Measurements from ENCODE around the gene BACE1.
A peak's percentile ranks its signal among the peaks of the same experiment; 100 is the strongest.

The BACE1 gene

DNA sequence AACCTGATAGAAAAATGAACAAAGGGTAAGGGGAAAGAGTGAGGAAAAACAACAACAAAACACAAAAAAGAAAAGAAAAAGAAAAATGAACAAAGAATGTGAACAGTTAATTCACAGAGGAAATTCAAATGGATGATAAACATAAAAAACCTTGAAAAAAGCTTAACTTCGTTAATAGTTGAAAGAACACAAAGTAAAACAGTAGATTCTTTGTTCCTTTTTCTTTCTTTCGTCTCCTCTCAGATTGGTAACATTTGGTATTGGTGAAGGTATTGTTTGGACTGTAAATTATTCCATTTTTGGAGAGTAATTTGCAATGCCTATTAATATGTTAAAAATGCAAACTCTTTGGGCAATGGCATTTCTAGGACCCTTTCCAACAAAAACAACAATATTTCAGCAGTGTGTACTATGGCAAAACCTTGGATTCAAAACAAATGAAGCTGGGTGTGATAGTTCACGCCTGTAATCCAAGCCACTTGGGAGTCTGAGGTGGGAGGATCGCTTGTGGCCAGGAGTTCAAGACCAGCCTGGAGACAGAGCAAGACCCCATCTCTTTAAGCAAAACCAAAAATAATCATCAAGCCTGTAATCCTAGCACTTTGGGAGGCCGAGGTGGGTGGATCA is 3.3 kb upstream of the BACE1 start:
- no peak overlapping the region for H2AFZ ChIP-seq (ENCODE audit: low read depth, low read length)
- no peaks in the 10 kb centered on the region for H3K36me3 ChIP-seq (replicated peaks; ENCODE audit: low read depth, low read length)
- TF ChIP-seq EZH2phosphoT487 (IDR thresholded peaks at IDR 0.05; ENCODE audit: low read depth): no peak
- TF ChIP-seq, protein P1, sequence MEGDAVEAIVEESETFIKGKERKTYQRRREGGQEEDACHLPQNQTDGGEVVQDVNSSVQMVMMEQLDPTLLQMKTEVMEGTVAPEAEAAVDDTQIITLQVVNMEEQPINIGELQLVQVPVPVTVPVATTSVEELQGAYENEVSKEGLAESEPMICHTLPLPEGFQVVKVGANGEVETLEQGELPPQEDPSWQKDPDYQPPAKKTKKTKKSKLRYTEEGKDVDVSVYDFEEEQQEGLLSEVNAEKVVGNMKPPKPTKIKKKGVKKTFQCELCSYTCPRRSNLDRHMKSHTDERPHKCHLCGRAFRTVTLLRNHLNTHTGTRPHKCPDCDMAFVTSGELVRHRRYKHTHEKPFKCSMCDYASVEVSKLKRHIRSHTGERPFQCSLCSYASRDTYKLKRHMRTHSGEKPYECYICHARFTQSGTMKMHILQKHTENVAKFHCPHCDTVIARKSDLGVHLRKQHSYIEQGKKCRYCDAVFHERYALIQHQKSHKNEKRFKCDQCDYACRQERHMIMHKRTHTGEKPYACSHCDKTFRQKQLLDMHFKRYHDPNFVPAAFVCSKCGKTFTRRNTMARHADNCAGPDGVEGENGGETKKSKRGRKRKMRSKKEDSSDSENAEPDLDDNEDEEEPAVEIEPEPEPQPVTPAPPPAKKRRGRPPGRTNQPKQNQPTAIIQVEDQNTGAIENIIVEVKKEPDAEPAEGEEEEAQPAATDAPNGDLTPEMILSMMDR (IDR thresholded peaks at IDR 0.05; ENCODE audit: low read depth, low read length): no peak
- H3K4me2 ChIP-seq (ENCODE audit: low read length): no peak overlapping the region
- H3K4me3 ChIP-seq (ENCODE audit: low read length): no peak overlapping the region
- no peak overlapping the region for H3K27ac ChIP-seq (ENCODE audit: low read length)
- no peak overlapping the region for H3K9ac ChIP-seq (ENCODE audit: low read length)
- H3K9me3 ChIP-seq (ENCODE audit: insufficient read depth, low read length): no peaks in the 10 kb centered on the region
- 0 out of 2 replicates have a peak, but pooled peaks cover 4% of the 10 kb centered on the region for H3K4me1 ChIP-seq (ENCODE audit: low read length)
- peaks cover 20% of the 10 kb centered on the region for H3K27me3 ChIP-seq (ENCODE audit: low read depth, low read length)
- no peaks in the 10 kb centered on the region for H4K20me1 ChIP-seq (ENCODE audit: insufficient read depth, low read length)
- no peaks in the 10 kb centered on the region for H3K79me2 ChIP-seq (ENCODE audit: low read length)

DNA sequence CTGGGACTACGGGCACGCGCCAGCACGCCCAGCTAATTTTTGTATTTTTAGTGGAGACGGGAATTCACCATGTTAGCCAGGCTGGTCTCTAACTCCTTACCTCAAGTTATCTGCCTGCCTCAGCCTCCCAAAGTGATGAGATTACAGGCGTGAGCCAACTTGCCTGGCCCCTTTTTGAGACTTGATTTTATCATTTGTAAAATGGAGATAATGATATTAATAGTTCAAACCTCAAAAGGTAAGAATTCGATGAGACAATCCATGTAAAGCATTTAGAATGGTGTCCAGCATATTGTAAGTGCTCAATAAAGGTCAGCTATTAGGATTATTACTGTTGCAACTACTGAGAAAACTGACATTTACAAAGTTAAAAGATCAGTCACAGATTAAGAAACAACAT is 2.7 kb upstream of the BACE1 start:
- no peaks in the 10 kb centered on the region for H3K9me3 ChIP-seq (ENCODE audit: insufficient read depth, low read length)
- peaks cover 20% of the 10 kb centered on the region for H3K27me3 ChIP-seq (ENCODE audit: low read depth, low read length)
- no peak overlapping the region for H3K27ac ChIP-seq (ENCODE audit: low read length)
- no peaks in the 10 kb centered on the region for H3K79me2 ChIP-seq (ENCODE audit: low read length)
- 0 out of 2 replicates have a peak, but pooled peaks cover 4% of the 10 kb centered on the region for H3K4me1 ChIP-seq (ENCODE audit: low read length)
- H3K36me3 ChIP-seq (replicated peaks; ENCODE audit: low read depth, low read length): no peaks in the 10 kb centered on the region
- no peak overlapping the region for H3K9ac ChIP-seq (ENCODE audit: low read length)
- H3K4me3 ChIP-seq (ENCODE audit: low read length): no peak overlapping the region
- H2AFZ ChIP-seq (ENCODE audit: low read depth, low read length): no peak overlapping the region
- TF ChIP-seq, protein P1 (IDR thresholded peaks at IDR 0.05; ENCODE audit: low read depth, low read length): no peak
- no peak for TF ChIP-seq EZH2phosphoT487 (IDR thresholded peaks at IDR 0.05; ENCODE audit: low read depth)
- H3K4me2 ChIP-seq (ENCODE audit: low read length): no peak overlapping the region
- H4K20me1 ChIP-seq (ENCODE audit: insufficient read depth, low read length): no peaks in the 10 kb centered on the region

DNA sequence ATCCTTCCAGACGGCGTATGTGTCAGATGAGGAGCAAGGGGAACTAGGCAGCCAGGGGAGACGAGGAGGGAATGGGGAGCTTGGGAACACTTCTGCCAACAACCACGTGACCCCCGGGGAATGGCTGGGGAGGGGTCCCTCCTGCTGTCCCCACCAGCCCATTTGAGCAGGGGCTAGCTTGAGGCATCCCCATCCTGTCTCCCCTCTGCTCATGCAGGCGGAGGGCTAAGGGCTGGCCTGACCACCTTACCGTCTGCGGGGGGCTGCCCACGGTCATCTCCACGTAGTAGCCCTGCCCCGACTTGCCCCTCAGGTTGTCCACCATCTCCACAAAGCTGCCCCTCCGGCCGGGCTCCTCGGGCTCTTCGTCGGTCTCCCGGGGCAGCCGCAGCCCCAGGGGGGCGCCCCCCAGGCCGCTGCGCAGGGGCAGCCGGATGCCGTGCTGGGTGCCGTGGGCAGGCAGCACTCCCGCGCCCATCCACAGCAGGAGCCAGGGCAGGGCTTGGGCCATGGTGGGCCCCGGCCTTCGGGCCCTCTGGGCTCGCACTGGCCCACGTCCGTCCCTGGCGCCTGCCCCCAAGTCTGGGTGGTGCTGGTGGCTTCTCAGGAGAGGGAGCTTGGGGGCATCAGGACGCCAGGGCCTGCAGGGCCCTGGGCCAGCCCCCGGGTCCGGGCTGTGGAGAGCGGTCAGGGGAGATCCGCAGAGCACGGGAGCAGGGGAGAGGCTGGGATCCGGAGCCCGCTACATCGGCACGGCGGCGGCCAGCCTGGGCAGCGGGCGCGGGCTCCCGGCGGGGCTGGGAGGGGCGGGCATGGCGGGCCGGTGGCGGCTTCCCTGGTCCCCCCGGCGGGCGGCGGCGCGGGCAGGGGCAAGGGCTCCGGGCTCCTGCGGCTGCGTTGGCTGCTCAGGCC is 515 bp downstream of the BACE1 start:
- H3K4me2 ChIP-seq (ENCODE audit: low read length): peak overlapping the region; percentile 67
- H3K27me3 ChIP-seq (ENCODE audit: low read depth, low read length): peaks cover 16% of the 10 kb centered on the region
- H3K79me2 ChIP-seq (ENCODE audit: low read length): no peaks in the 10 kb centered on the region
- peak overlapping the region; percentile 74 for H3K4me3 ChIP-seq (ENCODE audit: low read length)
- TF ChIP-seq, protein P1 (IDR thresholded peaks at IDR 0.05; ENCODE audit: low read depth, low read length): no peak
- TF ChIP-seq EZH2phosphoT487 (IDR thresholded peaks at IDR 0.05; ENCODE audit: low read depth): no peak
- H3K36me3 ChIP-seq (replicated peaks; ENCODE audit: low read depth, low read length): no peaks in the 10 kb centered on the region
- H2AFZ ChIP-seq (ENCODE audit: low read depth, low read length): no peak overlapping the region
- no peaks in the 10 kb centered on the region for H3K9me3 ChIP-seq (ENCODE audit: insufficient read depth, low read length)
- H3K4me1 ChIP-seq (ENCODE audit: low read length): 0 out of 2 replicates have a peak, but pooled peaks cover 7% of the 10 kb centered on the region
- H4K20me1 ChIP-seq (ENCODE audit: insufficient read depth, low read length): no peaks in the 10 kb centered on the region
- peak overlapping the region; percentile 48; the same call in 1 of the 2 replicates for H3K9ac ChIP-seq (ENCODE audit: low read length)
- H3K27ac ChIP-seq (ENCODE audit: low read length): no peak overlapping the region

DNA sequence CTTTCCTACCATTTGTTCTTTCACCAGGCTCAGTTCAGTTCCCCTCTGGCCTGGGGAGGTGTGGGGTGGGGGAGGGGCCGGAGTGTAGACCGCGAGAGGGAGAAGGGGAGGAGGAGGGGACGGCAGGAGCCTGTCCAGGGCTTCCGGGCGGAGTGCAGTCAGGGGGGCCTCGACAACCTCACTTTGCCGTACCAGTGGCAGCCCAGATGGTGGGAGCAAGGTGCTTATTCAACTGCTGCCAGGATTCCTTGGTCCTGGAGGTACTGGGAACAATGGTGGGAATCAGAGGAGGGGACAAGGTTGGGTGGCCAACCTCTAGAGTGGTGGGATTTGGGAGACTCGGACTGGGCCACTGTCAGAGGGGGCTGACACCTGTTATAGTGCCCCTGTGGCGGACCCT is 1.2 kb downstream of the BACE1 start:
- Histone ChIP-seq H3K36me3 (replicated peaks; ENCODE audit: low read depth, low read length) (no peaks in the 10 kb centered on the region), H3K27me3 (ENCODE audit: low read depth, low read length) (peaks cover 16% of the 10 kb centered on the region), H3K9me3 (ENCODE audit: insufficient read depth, low read length) (no peaks in the 10 kb centered on the region), H3K27ac (ENCODE audit: low read length) (no peak overlapping the region), H3K4me1 (ENCODE audit: low read length) (0 out of 2 replicates have a peak, but pooled peaks cover 7% of the 10 kb centered on the region), H3K79me2 (ENCODE audit: low read length) (no peaks in the 10 kb centered on the region), H3K4me3 (ENCODE audit: low read length) (no peak overlapping the region), H2AFZ (ENCODE audit: low read depth, low read length) (no peak overlapping the region), H4K20me1 (ENCODE audit: insufficient read depth, low read length) (no peaks in the 10 kb centered on the region), H3K4me2 (ENCODE audit: low read length) (peak overlapping the region; percentile 67), H3K9ac (ENCODE audit: low read length) (no peak overlapping the region)
- TF ChIP-seq, protein P1 (IDR thresholded peaks at IDR 0.05; ENCODE audit: low read depth, low read length): no peak
- TF ChIP-seq EZH2phosphoT487 (IDR thresholded peaks at IDR 0.05; ENCODE audit: low read depth): no peak
